ENCODE measurements around the gene TIMM13. TPM values are rescaled to one million over a fixed set of nuclear protein-coding genes. Genes with fewer than 3 reads are reported as not detected.
"Not testable (repeated sequence)": the region's sequence is repeated elsewhere in the genome, so short reads cannot be mapped to it uniquely, and the experiment has no call there.

TIMM13 gene
- 10 to 100 TPM; 20.5 to 90.5 TPM for total RNA-seq
- 100 to 1,000 TPM; 121 to 122 TPM for polyA plus RNA-seq (ENCODE audit: insufficient read length in 2 of 2)
- long read RNA-seq, donor 1, transcript TIMM13-201 (3 exons, 1,973 nt) = major isoform, 134 of 144 reads
- long read RNA-seq, donor 1, partial matches to known transcripts = 9 of 144 reads
- long read RNA-seq, donor 1, other reads (novel, unspliced or antisense) = 0 of 144 reads
- long read RNA-seq, donor 2, transcript TIMM13-201 (3 exons, 1,973 nt) = major isoform, 51 of 51 reads
- long read RNA-seq, donor 2, partial matches to known transcripts = 0 of 51 reads
- long read RNA-seq, donor 2, other reads (novel, unspliced or antisense) = 0 of 51 reads
- long read RNA-seq, donor 3, transcript TIMM13-201 (3 exons, 1,973 nt) = major isoform, 64 of 64 reads
- long read RNA-seq, donor 3, partial matches to known transcripts = 0 of 64 reads
- long read RNA-seq, donor 3, other reads (novel, unspliced or antisense) = 0 of 64 reads
- long read RNA-seq, donor 4, transcript TIMM13-201 (3 exons, 1,973 nt) = major isoform, 133 of 191 reads
- long read RNA-seq, donor 4, partial matches to known transcripts = 58 of 191 reads
- long read RNA-seq, donor 4, other reads (novel, unspliced or antisense) = 0 of 191 reads

GRCh38 chr19:2427429-2428320, at the start of gene TIMM13:
TIMM13 (minus strand) TSS chr19:2427586; CDS start chr19:2427533, 53 bp downstream.
- H3K27ac ChIP-seq (ENCODE audit: low read depth, low read length) = peak within 1 kb of the TSS; percentile 93
- WGBS (ENCODE audit: insufficient coverage) = under 1% methylated on average over 73 of the region's 77 CpGs
- H3K36me3 ChIP-seq (ENCODE audit: control insufficient read depth, insufficient read depth, low read length) = peaks cover 78% of the 10 kb centered on the region
- no peaks in the 10 kb centered on the region for H3K27me3 ChIP-seq (ENCODE audit: control insufficient read depth, insufficient read depth, low read length)
- H3K4me1 ChIP-seq (ENCODE audit: control insufficient read depth, insufficient read depth, low read length) = peaks cover 44% of the 10 kb centered on the region
- H3K4me3 ChIP-seq (ENCODE audit: low read depth, low read length) = peak within 1 kb of the TSS; percentile 74
- peak; percentile 92 to 99 (median 98) for DNase-seq (ENCODE audit: low read depth in 4 of 6, low spot score in 6 of 6)
- H3K9me3 ChIP-seq (ENCODE audit: control insufficient read depth, insufficient read depth, low read length) = no peaks in the 10 kb centered on the region

DNA sequence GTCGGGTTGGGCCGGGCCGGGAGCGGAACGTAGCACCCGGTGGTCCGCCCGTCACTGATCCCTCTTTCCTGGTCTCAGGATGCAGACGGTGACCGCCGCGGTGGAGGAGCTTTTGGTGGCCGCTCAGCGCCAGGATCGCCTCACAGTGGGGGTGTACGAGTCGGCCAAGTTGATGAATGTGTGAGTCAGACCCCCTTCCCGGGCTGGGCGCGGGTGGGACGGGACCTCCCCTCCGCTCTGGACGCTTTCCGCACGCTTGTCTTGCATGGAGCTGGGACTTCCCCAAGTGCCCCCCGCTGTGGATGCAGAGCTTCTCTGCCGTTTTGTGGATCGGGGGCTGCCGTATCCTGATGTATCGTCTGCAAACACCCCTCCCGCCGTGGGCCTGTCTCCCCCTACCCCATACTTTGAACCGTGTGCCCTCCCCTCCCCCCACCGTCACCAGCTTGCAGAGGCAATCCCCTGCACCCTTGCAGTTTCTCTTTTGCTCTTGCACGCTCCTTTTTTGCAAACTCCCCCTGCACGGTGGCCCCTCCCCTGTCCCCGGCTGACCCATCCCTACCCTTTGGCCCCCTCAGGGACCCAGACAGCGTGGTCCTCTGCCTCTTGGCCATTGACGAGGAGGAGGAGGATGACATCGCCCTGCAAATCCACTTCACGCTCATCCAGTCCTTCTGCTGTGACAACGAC, 49.2 kb upstream of the TIMM13 start:
- Histone ChIP-seq H3K27me3 (ENCODE audit: control insufficient read depth, insufficient read depth, low read length) (peaks cover 58% of the 10 kb centered on the region), H3K27ac (ENCODE audit: low read depth, low read length) (peak overlapping the region; percentile 58), H3K36me3 (ENCODE audit: control insufficient read depth, insufficient read depth, low read length) (no peaks in the 10 kb centered on the region), H3K9me3 (ENCODE audit: control insufficient read depth, insufficient read depth, low read length) (no peaks in the 10 kb centered on the region), H3K4me3 (ENCODE audit: low read depth, low read length) (peak overlapping the region; percentile 69), H3K4me1 (ENCODE audit: control insufficient read depth, insufficient read depth, low read length) (peaks cover 53% of the 10 kb centered on the region)
- under 1% methylated on average over 42 of the region's 42 CpGs for WGBS (ENCODE audit: insufficient coverage)
- DNase-seq (ENCODE audit: low read depth in 4 of 6, low spot score in 6 of 6) = peak in 2 of 6 donors; percentile 33 to 64

DNA sequence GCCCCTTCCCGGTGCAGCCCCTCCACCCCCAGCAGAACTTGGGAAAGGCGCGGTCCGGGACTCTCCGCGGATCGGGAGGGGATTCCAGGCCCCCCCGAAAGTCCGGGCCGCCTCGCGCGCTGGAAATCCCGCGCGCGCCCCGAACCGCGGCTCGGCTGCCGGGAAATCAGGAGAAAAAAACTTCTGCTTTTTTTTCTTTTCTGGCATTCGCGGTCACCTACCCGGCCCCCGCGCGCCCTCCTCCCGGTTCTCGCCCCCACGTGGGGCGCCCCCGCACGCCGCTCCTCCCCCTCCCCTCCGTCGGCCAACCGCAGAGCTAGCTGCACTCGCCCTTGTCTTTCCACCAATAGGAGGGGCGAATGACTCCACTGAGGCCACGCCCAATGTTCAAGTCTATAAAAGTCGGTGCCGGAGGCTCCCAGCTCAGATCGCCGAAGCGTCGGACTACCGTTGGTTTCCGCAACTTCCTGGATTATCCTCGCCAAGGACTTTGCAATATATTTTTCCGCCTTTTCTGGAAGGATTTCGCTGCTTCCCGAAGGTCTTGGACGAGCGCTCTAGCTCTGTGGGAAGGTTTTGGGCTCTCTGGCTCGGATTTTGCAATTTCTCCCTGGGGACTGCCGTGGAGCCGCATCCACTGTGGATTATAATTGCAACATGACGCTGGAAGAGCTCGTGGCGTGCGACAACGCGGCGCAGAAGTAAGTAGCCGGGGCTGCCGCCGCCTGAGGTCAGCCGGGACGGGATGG, 48.5 kb upstream of the TIMM13 start, which contains the start of gene GADD45B:
Gene GADD45B, plus strand, starts transcription at position 426 of the 749 bp plus-strand sequence. Its CDS starts 232 bp downstream, at position 658.
- Histone ChIP-seq H3K27ac (ENCODE audit: low read depth, low read length) (peak within 1 kb of the TSS; percentile 58), H3K27me3 (ENCODE audit: control insufficient read depth, insufficient read depth, low read length) (peaks cover 53% of the 10 kb centered on the region)

GRCh38 chr19:2475018-2475701, 47.8 kb upstream of the TIMM13 start:
- WGBS (ENCODE audit: insufficient coverage) = under 1% methylated on average over 45 of the region's 45 CpGs
- Histone ChIP-seq H3K27ac (ENCODE audit: low read depth, low read length) (peak overlapping the region; percentile 22), H3K4me3 (ENCODE audit: low read depth, low read length) (peak overlapping the region; percentile 69), H3K27me3 (ENCODE audit: control insufficient read depth, insufficient read depth, low read length) (peaks cover 49% of the 10 kb centered on the region), H3K9me3 (ENCODE audit: control insufficient read depth, insufficient read depth, low read length) (no peaks in the 10 kb centered on the region), H3K36me3 (ENCODE audit: control insufficient read depth, insufficient read depth, low read length) (no peaks in the 10 kb centered on the region), H3K4me1 (ENCODE audit: control insufficient read depth, insufficient read depth, low read length) (peaks cover 53% of the 10 kb centered on the region)
- peak in 1 of 6 donors; percentile 37 for DNase-seq (ENCODE audit: low read depth in 4 of 6, low spot score in 6 of 6)

More for the DNA sequence above, 48.5 kb upstream of the TIMM13 start, which contains the start of gene GADD45B:
- DNase-seq (ENCODE audit: low read depth in 4 of 6, low spot score in 6 of 6) = peak; percentile 91 to 99 (median 94)
- Histone ChIP-seq H3K4me3 (ENCODE audit: low read depth, low read length) (peak within 1 kb of the TSS; percentile 69), H3K36me3 (ENCODE audit: control insufficient read depth, insufficient read depth, low read length) (no peaks in the 10 kb centered on the region), H3K9me3 (ENCODE audit: control insufficient read depth, insufficient read depth, low read length) (no peaks in the 10 kb centered on the region), H3K4me1 (ENCODE audit: control insufficient read depth, insufficient read depth, low read length) (peaks cover 53% of the 10 kb centered on the region)
- WGBS (ENCODE audit: insufficient coverage) = under 1% methylated on average over 58 of the region's 70 CpGs

DNA sequence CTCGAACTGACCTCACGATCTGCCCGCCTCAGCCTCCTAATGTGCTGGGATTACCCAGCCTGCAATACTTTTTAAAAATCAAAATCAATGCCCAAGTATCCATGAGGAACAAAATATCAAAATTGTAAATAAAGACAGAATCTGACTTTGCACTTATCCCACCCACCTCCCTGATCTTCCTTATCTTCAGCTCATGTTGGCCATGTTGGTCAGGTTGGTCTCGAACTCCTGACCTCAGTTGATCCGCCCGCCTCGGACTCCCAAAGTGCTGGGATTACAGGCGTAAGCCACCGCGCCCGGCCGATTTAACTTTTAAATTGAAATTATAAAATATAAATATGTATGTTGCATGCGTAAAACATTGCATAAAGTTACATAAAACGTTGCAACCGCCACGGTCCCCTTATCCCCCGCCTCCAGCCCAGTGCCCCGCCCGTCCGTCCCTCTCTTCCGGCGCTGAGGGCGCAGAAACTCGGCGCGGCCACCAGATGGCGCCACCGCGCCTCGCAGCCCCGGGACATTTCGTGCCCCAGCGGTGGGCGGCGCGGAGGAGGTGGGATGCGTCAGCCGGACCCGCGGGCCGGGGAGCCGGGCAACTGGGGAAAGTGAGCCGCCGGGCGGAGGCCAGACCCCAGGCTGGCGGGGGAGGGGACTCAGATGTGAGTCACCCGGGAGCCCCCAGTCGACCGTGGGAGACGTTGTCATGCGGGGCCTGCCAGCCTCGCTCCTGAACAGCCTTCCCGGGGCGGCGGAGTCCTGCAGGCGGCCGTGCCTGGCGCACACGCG, 47.0 kb upstream of the TIMM13 start:
- no peaks in the 10 kb centered on the region for H3K36me3 ChIP-seq (ENCODE audit: control insufficient read depth, insufficient read depth, low read length)
- DNase-seq (ENCODE audit: low read depth in 4 of 6, low spot score in 6 of 6) = peak in 4 of 6 donors; percentile 62 to 93 (median 78)
- peak overlapping the region; percentile 26 for H3K4me3 ChIP-seq (ENCODE audit: low read depth, low read length)
- WGBS (ENCODE audit: insufficient coverage) = 2% methylated on average over 48 of the region's 60 CpGs
- peaks cover 41% of the 10 kb centered on the region for H3K27me3 ChIP-seq (ENCODE audit: control insufficient read depth, insufficient read depth, low read length)
- no peaks in the 10 kb centered on the region for H3K9me3 ChIP-seq (ENCODE audit: control insufficient read depth, insufficient read depth, low read length)
- H3K27ac ChIP-seq (ENCODE audit: low read depth, low read length) = peak overlapping the region; percentile 22
- peaks cover 51% of the 10 kb centered on the region for H3K4me1 ChIP-seq (ENCODE audit: control insufficient read depth, insufficient read depth, low read length)

DNA sequence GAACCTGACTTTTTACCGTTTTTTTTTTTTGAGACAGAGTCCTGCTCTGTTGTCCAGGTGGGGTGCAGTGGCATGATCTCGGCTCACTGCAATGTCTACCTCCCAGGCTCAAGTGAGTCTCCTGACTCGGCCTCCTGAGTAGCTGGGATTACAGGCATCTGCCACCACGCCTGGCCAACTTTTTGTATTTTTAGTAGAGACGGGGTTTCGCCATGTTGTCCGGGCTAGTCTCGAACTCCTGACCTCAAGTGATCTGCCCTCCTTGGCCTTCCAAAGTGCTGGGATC, 42.5 kb upstream of the TIMM13 start:
- WGBS (ENCODE audit: insufficient coverage) = 87% methylated on average over 8 of the region's 8 CpGs
- not testable (repeated sequence) for H3K36me3 ChIP-seq (ENCODE audit: control insufficient read depth, insufficient read depth, low read length); DNase-seq (ENCODE audit: low read depth in 4 of 6, low spot score in 6 of 6); H3K9me3 ChIP-seq (ENCODE audit: control insufficient read depth, insufficient read depth, low read length); H3K27ac ChIP-seq (ENCODE audit: low read depth, low read length); H3K4me1 ChIP-seq (ENCODE audit: control insufficient read depth, insufficient read depth, low read length); H3K4me3 ChIP-seq (ENCODE audit: low read depth, low read length); H3K27me3 ChIP-seq (ENCODE audit: control insufficient read depth, insufficient read depth, low read length)

DNA sequence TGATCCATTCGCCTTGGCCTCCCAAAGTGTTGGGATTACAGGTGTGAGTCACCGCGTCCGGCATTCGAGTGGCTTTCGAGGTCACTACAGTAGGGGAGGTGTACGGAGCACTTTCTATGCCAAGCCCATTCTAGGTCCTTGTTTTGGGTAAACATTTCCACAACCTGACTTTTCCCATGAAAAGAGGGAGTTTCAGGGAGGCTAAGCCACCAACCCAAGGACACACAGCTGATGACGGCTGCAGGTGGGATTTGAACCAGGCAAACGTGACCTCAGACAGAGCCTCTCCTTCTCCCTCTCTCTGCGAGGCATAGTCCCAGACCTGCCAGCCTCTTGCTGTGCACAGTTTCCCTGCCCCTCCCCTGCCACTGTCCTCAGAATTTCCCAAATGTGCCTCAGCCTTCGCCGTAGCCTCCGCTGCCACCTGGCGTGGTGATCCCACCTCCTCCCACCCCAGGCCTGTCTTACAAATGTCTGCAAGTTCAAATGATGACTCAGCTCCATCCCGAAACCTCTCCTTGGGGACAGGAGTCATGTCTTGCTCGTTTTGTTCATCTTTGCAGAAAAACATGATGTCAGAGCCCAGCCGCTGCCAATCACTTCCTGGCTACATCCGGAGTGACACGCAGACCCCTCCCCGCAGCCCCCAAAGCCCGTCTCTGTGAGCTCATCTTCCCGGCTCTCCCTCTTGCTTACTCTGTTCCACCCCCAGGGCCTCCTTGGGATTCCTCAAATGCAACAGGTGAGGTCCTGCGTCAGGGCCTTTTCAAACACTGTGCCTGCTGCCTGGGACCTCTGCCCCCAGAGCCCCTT, 41.9 kb upstream of the TIMM13 start:
- Histone ChIP-seq H3K27me3 (ENCODE audit: control insufficient read depth, insufficient read depth, low read length) (no peaks in the 10 kb centered on the region), H3K27ac (ENCODE audit: low read depth, low read length) (no peak overlapping the region), H3K36me3 (ENCODE audit: control insufficient read depth, insufficient read depth, low read length) (no peaks in the 10 kb centered on the region), H3K4me1 (ENCODE audit: control insufficient read depth, insufficient read depth, low read length) (peaks cover 2% of the 10 kb centered on the region), H3K9me3 (ENCODE audit: control insufficient read depth, insufficient read depth, low read length) (no peaks in the 10 kb centered on the region), H3K4me3 (ENCODE audit: low read depth, low read length) (no peak overlapping the region)
- WGBS (ENCODE audit: insufficient coverage) = 55% methylated on average over 22 of the region's 23 CpGs
- DNase-seq (ENCODE audit: low read depth in 4 of 6, low spot score in 6 of 6) = no peak

Data from spinal cord (tissue), 10 donors.